Rectal smooth muscle tissue (tissue), 1 donor: Measurements from ENCODE around the gene OR2T1.
"Not testable (repeated sequence)": the region's sequence is repeated elsewhere in the genome, so short reads cannot be mapped to it uniquely, and the experiment has no call there.

Experiments
- H3K27ac ChIP-seq: one replicate; pipeline ENCODE4 v1.7.0; 2013; ENCODE audit warnings: low read depth, low read length, inconsistent platforms
- H3K27me3 ChIP-seq: one replicate; pipeline ENCODE4 v1.7.0; 2013; ENCODE audit warnings: low read length; ENCODE audit not compliant: control insufficient read depth, insufficient read depth
- H3K36me3 ChIP-seq: one replicate; pipeline ENCODE4 v1.7.0; 2013; ENCODE audit warnings: low read length; ENCODE audit not compliant: control insufficient read depth, insufficient read depth
- H3K4me1 ChIP-seq: one replicate; pipeline ENCODE4 v1.7.0; 2013; ENCODE audit warnings: low read length; ENCODE audit not compliant: control insufficient read depth, insufficient read depth
- H3K4me3 ChIP-seq: one replicate; pipeline ENCODE4 v1.7.0; 2013; ENCODE audit warnings: low read length
- H3K9ac ChIP-seq: one replicate; pipeline ENCODE4 v1.7.0; 2013; ENCODE audit warnings: low read length

OR2T1 gene

DNA sequence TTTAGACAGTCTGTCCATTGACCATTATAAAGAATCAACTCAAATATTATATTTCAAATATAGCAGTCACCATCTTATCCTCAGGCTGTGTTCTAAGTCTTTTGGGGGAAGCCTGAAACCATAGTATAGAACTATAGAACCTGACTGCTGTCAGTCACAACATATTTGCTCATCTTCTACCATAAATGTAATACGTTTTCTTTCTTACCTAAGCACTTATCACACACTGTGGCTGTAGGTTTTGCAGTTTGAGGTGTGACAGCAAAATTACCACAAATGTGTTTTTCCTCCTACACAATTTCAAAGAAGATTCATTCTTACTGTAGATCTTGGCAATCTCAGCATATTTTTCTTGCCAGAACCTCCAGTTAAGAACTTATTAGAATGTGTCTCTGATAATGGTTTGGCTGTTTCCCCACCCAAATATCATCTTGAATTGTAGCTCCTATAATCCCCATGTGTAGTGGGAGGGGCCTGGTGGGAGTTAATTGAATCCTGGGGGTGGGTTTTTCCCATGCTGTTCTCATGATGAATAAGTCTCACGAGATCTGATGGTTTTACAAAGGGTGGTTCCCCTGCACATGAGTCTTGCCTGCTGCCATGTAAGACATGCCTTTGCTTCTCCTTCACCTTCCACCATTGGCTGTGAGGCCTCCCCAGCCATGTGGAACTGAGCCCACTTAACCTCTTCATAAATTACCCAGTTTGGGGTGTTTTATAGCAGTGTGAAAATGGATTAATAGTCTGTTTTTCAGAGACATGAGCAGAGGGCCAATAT is 39.8 kb downstream of the OR2T1 start:
- H3K9ac ChIP-seq, H3K27me3 ChIP-seq, H3K4me1 ChIP-seq, H3K36me3 ChIP-seq, H3K27ac ChIP-seq, H3K4me3 ChIP-seq: not testable (repeated sequence)

DNA sequence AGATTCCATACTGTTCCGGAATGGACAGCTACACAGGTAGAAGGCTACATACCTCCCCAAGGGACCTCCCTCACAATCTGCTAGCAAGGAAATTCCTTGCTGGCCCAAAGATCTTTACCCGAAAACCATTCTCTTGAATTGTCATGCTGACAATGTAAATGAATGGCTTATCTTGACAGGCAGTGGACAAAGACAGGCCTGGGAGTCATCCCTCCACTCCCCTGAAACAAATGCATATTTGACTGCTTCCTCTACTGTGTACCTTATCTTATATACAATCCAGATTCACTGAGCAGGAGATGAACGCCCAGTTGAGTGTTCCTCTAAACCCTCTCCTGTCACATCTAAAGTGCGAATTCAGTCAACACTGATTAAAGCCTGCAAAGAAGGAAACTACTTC is 41.8 kb downstream of the OR2T1 start:
- not testable (repeated sequence) for H3K27me3 ChIP-seq, H3K4me1 ChIP-seq, H3K9ac ChIP-seq, H3K36me3 ChIP-seq, H3K27ac ChIP-seq, H3K4me3 ChIP-seq

DNA sequence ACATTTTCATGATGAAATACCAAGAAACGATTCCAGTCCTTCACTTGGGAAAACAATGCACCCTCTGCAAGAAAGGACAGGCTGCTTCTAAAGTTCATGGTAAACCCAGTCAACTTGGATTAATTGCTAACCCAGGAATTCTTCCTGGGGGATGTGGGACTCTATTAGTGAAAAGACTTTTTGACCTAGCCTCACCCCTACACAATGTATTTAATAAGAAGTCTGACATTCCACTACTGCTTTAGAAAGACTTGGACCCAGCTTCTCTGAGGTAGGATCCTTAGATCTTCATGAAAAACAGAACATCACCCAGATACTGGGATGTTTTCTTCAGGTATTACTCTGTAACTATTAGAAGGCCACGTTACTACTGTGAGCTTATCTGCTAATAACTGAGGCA is 42.6 kb downstream of the OR2T1 start, which contains the start of gene OR2T2:
Gene OR2T2, plus strand, starts transcription at position 239 of the 400 bp plus-strand sequence. CDS start 7,161 bp downstream, outside the sequence.
- not testable (repeated sequence) for H3K36me3 ChIP-seq, H3K27ac ChIP-seq, H3K9ac ChIP-seq, H3K27me3 ChIP-seq, H3K4me1 ChIP-seq, H3K4me3 ChIP-seq

DNA sequence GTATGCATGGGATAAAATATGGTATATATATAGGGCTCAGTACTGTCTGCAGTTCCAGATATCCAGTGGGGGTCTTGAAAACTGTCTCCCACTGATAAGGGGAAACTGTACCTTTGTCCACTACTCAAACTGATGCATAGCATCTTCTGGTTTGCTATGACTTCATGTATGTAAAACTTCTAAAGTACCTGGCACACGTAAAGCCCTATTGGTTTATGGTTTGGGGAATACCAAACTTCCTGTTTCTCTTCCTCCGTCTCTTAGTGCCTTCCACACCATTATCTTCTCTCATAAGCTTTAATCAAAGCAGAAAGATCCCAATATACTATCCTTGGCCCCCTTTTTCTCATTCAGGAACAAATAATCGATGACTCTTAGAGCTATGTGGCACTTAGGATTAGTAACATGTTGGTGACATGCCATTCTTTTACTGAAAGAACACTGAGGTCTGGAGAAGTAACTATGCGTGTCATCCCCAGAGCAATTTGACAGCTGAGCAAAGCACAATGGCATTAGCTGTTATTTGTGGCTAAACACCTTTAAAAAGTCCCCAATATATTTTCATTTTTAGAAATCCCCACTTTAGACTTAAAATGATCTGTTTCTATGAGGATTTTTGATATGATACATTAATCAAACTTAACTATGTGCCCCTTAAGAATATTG is 45.7 kb downstream of the OR2T1 start:
- H3K4me3 ChIP-seq, H3K9ac ChIP-seq, H3K27ac ChIP-seq, H3K27me3 ChIP-seq, H3K4me1 ChIP-seq, H3K36me3 ChIP-seq: not testable (repeated sequence)

DNA sequence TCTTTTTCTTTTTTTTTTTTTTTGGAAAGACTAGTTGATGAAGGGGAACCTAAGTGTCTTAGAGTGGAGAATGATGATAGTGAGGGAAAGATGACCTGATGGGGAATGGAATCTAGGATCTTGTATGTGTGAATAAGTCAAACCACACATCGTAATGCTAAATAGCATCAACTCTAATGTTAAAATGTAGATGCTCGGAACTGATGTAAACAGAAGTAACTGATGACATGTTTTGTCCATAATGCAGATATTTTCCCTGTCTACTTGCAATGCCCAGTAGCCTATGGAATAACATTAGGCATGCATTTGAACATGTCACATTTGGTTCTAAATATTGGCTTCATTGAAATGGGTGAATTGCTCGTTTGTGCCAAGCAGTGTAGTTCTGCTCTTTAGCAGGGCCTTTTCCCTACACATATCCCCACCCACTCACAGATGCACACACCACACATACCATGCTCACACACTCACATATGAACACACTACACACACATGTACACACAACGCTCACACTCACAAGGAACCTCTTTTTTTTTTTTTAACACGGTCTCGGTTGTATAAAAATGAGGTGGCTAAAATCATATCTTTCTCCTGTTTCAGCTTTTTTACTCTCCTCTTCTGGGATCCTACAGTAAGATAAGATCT is 47.1 kb downstream of the OR2T1 start:
- H3K36me3 ChIP-seq, H3K4me3 ChIP-seq, H3K4me1 ChIP-seq, H3K9ac ChIP-seq, H3K27me3 ChIP-seq, H3K27ac ChIP-seq: not testable (repeated sequence)

DNA sequence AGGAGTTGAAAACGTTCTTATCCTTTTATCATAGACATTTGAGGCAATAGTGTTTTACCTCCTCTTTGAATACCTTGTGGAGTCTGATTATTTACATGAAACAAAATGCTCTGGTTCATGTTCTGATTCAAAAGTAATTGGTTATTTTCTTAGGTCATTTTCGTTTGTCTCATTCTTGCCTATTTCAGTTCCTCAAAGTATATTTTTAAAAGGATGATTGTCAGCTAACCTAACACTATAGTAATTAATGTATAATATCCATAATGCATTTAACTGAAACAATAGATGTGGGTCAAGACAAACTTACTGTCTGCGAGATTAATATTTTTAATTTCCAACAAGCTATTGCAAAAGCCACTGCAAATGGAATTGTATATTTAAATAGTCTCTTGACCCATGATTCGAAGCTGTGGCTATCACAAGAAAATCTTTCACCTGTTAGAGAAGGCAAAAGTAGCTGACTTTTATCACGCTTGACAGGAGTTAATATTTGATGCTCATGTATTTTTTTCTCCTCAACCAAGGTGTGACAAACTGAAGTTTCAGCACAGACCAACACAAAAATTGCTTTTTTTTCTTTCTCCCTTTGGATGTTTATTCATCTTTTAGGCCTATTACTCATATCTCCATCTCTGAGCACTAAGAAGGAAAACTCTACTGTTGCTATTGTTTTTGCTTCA is 47.8 kb downstream of the OR2T1 start:
- not testable (repeated sequence) for H3K4me3 ChIP-seq, H3K27ac ChIP-seq, H3K9ac ChIP-seq, H3K4me1 ChIP-seq, H3K27me3 ChIP-seq, H3K36me3 ChIP-seq

DNA sequence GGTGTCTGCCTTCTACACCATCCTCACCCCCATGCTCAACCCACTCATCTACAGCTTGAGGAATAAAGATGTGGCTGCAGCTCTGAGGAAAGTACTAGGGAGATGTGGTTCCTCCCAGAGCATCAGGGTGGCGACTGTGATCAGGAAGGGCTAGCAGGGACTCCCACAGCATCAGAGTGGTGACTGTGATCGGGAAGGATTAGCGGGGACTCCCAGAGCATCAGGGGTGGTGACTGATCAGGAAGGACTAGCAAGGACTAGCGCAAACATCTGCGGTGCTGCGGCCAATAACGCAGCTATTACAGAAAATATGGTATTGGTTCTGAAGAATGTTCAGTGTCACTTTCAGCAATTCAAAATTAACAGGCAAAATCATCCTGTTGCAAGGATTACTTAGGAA is 50.8 kb downstream of the OR2T1 start:
- not testable (repeated sequence) for H3K4me3 ChIP-seq, H3K4me1 ChIP-seq, H3K36me3 ChIP-seq, H3K27ac ChIP-seq, H3K9ac ChIP-seq, H3K27me3 ChIP-seq

DNA sequence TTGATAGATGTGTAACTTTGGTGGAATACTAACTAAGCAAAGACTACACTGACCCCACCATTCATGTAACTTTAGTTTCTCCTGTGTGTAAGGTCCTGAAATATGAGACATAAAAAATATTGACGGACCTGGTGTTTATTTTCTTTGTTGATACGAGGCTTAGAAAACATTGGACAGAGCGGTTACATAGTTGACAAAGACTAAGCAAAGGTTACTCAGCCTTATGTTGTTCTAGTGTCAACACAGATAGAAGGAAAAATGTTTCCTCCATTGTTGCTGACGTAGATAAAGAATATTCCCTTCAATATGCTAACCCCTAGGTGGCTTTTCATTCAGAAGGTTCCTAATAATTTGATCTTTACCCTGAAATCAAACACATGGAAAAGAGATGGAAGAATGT is 52.2 kb downstream of the OR2T1 start:
- H3K9ac ChIP-seq, H3K4me1 ChIP-seq, H3K27me3 ChIP-seq, H3K36me3 ChIP-seq, H3K27ac ChIP-seq, H3K4me3 ChIP-seq: not testable (repeated sequence)

DNA sequence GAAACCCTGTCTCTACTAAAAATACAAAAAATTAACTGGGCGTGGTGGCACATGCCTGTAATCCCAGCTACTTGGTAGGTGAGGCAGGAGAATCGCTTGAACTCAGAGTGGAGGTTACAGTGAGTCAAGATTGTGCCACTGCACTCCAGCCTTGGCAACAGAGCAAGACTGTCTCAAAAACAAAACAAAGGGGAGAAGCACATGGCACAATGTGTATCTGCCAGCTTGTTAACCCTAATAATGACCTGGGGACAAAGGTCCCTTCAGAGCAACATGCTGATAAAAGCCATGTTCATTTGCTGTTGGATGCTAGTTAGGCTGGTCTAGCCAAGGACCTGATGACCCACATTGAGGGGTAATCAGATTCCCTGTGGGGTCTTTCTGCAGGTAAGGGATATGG is 53.8 kb downstream of the OR2T1 start:
- H3K9ac ChIP-seq, H3K4me3 ChIP-seq, H3K27me3 ChIP-seq, H3K36me3 ChIP-seq, H3K27ac ChIP-seq, H3K4me1 ChIP-seq: not testable (repeated sequence)
